Activated T-helper 2 cell treated with anti-CD3 and anti-CD28 coated beads, Interferon-gamma antibody, Interleukin-2, Interleukin-4, amounts not matched to agents 10 μg/mL and 5 μg/mL and 100 μg/mL, durations not matched to agents 14 hours and 24 hours and 36 hours (primary cell): ENCODE results near the gene HOMER1. TPM values are rescaled to one million over a fixed set of nuclear protein-coding genes. Genes with fewer than 3 reads are reported as not detected.

Experiments used
- DNase-seq: peaks from one replicate; pipeline ENCODE4 v3.0.0; 2021; ENCODE audit warnings: low spot score
- H3K27ac Mint-ChIP-seq: one replicate; pipeline ENCODE4 v1.8.0; 2021; ENCODE audit warnings: mixed read lengths
- H3K27me3 Mint-ChIP-seq: one replicate; pipeline ENCODE4 v1.8.0; 2021; ENCODE audit warnings: low read depth, mixed read lengths
- H3K36me3 Mint-ChIP-seq: one replicate; pipeline ENCODE4 v1.8.0; 2021; ENCODE audit warnings: low read depth, mixed read lengths
- H3K4me1 Mint-ChIP-seq: one replicate; pipeline ENCODE4 v1.8.0; 2021; ENCODE audit warnings: low read depth, mixed read lengths
- H3K4me3 Mint-ChIP-seq: one replicate; pipeline ENCODE4 v1.8.0; 2021; ENCODE audit warnings: low read depth, mild to moderate bottlenecking, moderate library complexity, mixed read lengths
- H3K9me3 Mint-ChIP-seq: one replicate; pipeline ENCODE4 v1.8.0; 2021; ENCODE audit warnings: mixed read lengths
- intact Hi-C: fragments of 100-400 bp; cut with micrococcal nuclease; formaldehyde crosslinking; loops from one replicate; pipeline ENCODE4 v1.15.1; 2023
- total RNA-seq: library from RNA; stranded (reverse); gene quantifications from 2 replicates; pipeline ENCODE4 v1.2.3, GENCODE V29; 2022

The HOMER1 gene
- total RNA-seq, 1 donor from 2014 or later, result 13.5 TPM

DNA sequence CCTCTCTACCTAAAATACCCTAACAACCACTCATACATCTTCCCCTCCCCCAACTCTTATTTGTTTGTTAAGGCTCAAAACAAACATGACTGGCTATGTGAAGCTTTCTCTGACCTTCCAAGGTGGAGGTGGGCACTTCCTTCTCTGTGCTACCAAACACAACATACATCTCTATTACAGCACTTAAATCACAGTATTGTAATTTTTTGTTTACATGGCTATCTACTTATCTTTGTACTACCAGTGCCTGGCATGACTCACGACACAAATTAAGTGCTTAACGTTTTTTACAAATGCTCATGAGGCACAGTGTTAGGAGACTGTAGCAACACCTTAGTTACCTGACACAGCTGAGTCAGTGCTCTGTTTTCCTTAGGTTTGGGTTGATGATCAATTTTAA is 18.6 kb downstream of the HOMER1 start:
- H3K36me3 Mint-ChIP-seq, result no peaks in the 10 kb centered on the region
- peaks cover 5% of the 10 kb centered on the region for H3K4me1 Mint-ChIP-seq
- H3K27ac Mint-ChIP-seq, result no peak overlapping the region
- H3K27me3 Mint-ChIP-seq, result no peaks in the 10 kb centered on the region
- no peaks in the 10 kb centered on the region for H3K9me3 Mint-ChIP-seq
- no peak for DNase-seq
- no peak overlapping the region for H3K4me3 Mint-ChIP-seq
- intact Hi-C loops, result no loop called here

DNA sequence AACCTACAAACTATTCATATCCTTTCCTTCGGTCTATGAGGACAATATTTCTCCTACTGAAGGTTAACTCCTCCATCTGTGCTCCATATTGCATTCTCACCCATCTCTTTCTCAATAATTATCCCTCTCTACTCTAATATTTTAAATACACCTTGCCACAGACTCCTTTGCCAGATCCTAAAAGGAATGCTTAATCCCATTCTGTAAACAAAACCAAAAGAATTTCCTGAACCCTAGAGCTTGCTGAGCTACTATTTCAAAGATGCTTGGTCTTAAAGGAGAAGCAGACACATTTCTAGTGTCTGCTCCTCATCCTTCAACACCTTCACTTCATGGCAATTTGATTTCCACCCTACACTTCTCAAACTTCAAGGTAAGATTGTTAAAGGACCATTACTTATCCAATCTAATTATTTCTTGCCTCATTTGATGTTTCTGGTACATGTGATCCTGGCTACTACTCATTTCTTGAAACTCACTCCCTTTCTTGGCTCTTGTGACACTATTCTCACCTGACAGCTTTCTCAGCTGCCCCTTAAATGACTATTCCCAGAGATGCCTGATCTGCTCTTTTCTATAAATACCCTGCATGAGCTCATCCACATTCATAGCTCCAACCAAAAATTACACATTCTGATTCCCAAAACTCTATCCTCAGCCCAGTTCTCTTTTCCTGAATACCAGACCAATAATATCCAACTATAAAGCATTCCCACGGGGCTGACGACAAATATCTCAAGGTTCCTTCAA is 20.2 kb downstream of the HOMER1 start:
- Mint-ChIP-seq H3K4me1 (no peaks in the 10 kb centered on the region), H3K27ac (no peak overlapping the region), H3K36me3 (no peaks in the 10 kb centered on the region), H3K4me3 (no peak overlapping the region), H3K27me3 (peaks cover 2% of the 10 kb centered on the region), H3K9me3 (no peaks in the 10 kb centered on the region)
- no peak for DNase-seq
- intact Hi-C loops, result no loop called here

DNA sequence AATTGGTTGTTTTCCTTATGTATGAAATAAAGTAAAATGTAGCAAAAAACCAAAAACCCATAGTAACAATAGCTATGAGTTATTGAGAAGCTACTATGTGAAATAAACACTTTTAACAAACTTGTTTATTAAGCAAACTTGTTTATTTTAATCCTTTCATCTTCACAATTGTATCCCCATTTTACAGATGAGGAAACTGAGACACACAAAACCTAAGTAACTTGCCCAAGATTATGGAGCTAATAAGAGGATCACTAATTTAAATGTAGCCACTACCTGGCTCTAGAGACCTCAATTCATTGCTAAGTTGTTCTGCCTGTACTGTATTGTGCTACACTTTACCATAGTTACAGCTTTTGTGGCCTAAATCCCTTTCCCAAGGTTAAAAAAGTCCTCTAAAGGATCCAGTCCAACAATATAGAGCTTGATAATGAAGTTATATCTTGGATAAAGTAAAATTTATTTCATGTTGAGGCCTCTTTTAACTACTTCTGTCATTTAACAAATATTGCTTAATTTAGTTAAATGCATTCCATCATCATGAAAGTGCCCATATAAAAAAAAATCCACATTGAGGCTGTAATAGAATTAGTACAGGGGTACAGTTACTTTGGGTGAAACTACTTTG is 22.1 kb downstream of the HOMER1 start:
- Mint-ChIP-seq H3K4me1 (no peaks in the 10 kb centered on the region), H3K4me3 (no peak overlapping the region)

DNA sequence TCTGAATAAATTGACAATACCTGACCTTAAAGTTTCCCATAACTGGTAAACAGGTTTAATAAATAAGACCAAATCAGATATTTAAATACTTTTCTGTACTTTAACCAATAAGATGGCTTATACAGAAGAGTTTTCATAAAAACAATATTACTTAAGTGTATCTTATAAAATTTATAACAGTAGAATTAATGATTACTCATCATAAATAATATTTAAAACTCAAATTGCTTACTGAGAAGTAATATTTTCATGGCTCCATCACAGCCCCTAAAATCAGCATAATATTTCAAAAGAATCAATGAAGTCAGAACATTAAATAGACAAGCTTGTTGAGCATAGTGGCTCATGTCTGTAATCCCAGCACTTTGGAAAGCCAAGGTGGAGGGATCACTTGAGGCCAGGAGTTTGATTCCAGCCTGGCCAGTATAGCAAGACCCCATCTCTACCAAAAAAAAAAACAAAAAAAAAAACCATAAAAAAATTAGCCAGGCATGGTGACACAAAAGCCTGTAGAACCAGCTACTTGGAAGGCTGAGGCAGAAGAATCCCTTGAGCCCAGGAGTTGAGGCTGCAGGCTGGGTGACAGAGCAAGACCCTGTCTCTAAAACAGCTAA is 23.5 kb downstream of the HOMER1 start:
- no peak for DNase-seq
- Mint-ChIP-seq H3K27ac (no peak overlapping the region), H3K4me3 (no peak overlapping the region)

More for the DNA sequence above, 22.1 kb downstream of the HOMER1 start:
- Mint-ChIP-seq H3K27ac (no peak overlapping the region), H3K9me3 (no peaks in the 10 kb centered on the region), H3K27me3 (peaks cover 2% of the 10 kb centered on the region), H3K36me3 (no peaks in the 10 kb centered on the region)
- no peak for DNase-seq
- intact Hi-C loops, result no loop called here

DNA sequence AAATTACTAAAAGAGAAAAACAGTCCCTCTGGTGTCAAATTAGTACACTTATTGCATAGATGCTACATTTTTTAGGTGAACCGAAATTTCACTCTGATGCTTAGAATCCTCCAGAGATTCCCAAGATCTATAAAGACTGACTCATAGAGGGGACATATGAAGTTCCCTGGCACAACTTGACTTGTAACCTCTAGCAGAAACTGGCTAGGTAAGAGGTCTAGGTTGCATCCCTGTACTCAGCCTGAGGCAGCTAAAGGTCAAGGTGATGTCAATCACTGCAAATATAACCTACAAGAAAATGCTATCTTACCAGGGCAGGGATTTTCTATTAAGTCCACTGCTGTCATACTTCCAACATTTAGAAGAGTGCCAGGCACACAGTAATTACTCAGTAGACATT is 24.2 kb downstream of the HOMER1 start:
- H3K4me3 Mint-ChIP-seq, result no peak overlapping the region
- intact Hi-C loops, result no loop called here
- DNase-seq, result no peak
- H3K27me3 Mint-ChIP-seq, result peaks cover 2% of the 10 kb centered on the region
- no peaks in the 10 kb centered on the region for H3K9me3 Mint-ChIP-seq
- no peaks in the 10 kb centered on the region for H3K36me3 Mint-ChIP-seq
- H3K4me1 Mint-ChIP-seq, result no peaks in the 10 kb centered on the region
- H3K27ac Mint-ChIP-seq, result no peak overlapping the region

More for the DNA sequence above, 23.5 kb downstream of the HOMER1 start:
- intact Hi-C loops, result no loop called here
- no peaks in the 10 kb centered on the region for H3K36me3 Mint-ChIP-seq
- H3K27me3 Mint-ChIP-seq, result peaks cover 2% of the 10 kb centered on the region
- H3K9me3 Mint-ChIP-seq, result no peaks in the 10 kb centered on the region
- H3K4me1 Mint-ChIP-seq, result no peaks in the 10 kb centered on the region

DNA sequence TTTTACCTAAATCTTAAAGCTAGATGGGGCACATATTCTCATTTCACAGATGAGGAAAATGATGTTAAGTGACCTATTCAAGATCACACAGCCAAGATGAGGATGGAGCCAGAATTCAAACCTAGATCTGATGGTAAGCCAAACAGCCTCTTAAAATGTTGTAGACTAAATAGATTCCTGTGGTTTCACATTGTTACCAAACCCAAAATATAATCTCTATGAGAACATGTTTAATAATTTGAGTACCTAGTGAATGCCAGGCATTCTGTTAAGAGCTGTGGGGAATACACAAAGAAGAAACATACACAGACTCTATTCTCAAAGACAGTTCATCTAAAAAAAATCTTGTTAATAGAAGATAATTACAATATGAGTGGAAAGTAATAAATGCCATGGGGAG is 25.2 kb downstream of the HOMER1 start:
- H3K27ac Mint-ChIP-seq, result no peak overlapping the region
- intact Hi-C loops, result no loop called here
- H3K27me3 Mint-ChIP-seq, result peaks cover 2% of the 10 kb centered on the region
- H3K36me3 Mint-ChIP-seq, result peaks cover 3% of the 10 kb centered on the region
- DNase-seq, result no peak
- H3K9me3 Mint-ChIP-seq, result peaks cover 3% of the 10 kb centered on the region
- no peak overlapping the region for H3K4me3 Mint-ChIP-seq
- no peaks in the 10 kb centered on the region for H3K4me1 Mint-ChIP-seq

DNA sequence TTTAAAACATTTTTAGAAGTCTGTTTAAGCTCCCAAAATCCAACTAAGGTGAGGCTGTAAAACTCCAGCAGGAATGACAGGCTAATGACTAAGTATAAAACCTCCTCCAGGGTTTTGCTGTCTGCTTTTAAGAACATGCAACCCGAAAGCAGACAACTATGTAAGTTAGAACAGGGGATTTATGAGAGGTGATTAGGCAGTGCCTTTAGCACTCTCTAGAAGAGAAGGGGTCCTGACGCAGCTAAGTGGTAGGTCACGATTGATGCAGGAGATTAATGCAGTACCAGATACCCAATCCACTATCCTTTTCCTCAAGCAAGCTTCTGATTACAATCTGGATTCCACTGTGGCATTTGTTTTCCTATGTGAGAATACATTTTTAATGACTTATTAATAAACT is 25.9 kb downstream of the HOMER1 start:
- H3K36me3 Mint-ChIP-seq, result peaks cover 3% of the 10 kb centered on the region
- intact Hi-C loops, result no loop called here
- DNase-seq, result no peak
- H3K4me3 Mint-ChIP-seq, result no peak overlapping the region
- peaks cover 3% of the 10 kb centered on the region for H3K9me3 Mint-ChIP-seq
- peaks cover 2% of the 10 kb centered on the region for H3K27me3 Mint-ChIP-seq
- no peak overlapping the region for H3K27ac Mint-ChIP-seq
- no peaks in the 10 kb centered on the region for H3K4me1 Mint-ChIP-seq

DNA sequence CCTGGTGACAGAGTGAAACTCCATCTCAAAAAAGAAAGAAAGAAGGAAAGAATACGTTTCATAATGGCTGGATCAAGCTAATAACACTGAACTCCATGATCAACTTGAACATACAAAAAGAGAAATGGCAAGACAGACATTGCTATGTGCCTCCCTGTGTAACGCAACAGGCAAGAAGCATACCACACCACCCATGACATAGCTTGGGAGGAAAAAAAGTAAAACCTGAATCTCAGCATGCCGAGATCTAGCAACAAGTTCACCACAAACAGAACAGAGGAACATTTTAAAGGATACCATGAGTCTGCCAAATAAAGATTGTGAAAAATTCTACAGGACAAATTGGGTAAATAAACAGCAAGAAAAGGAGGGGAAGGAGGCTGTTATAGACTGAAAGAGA is 26.7 kb downstream of the HOMER1 start:
- H3K4me1 Mint-ChIP-seq, result no peaks in the 10 kb centered on the region
- H3K27ac Mint-ChIP-seq, result no peak overlapping the region
- H3K9me3 Mint-ChIP-seq, result peaks cover 3% of the 10 kb centered on the region
- H3K36me3 Mint-ChIP-seq, result peaks cover 3% of the 10 kb centered on the region
- no peak overlapping the region for H3K4me3 Mint-ChIP-seq
- intact Hi-C loops, result no loop called here
- DNase-seq, result no peak
- H3K27me3 Mint-ChIP-seq, result peaks cover 2% of the 10 kb centered on the region

DNA sequence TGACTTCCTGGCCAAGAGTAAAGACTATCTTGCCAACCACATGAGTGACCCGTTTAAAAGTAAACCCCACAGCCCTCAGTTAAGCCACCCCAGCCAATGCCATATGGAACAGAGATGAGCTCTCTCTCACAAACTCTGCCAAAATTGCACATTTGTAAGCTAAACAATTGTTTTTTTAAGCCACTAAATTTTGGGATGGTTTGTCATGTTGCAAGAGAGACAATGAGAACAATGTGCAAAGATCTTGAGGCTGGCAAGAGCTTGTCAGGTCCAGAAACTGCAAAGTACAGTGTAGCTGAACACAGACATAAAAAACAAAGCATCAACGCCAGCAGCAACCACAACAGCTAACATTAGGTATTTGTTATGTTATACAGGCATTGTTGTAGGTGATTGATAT is 27.8 kb downstream of the HOMER1 start:
- intact Hi-C loops, result no loop called here
- H3K27me3 Mint-ChIP-seq, result peaks cover 2% of the 10 kb centered on the region
- peaks cover 3% of the 10 kb centered on the region for H3K36me3 Mint-ChIP-seq
- no peaks in the 10 kb centered on the region for H3K4me1 Mint-ChIP-seq
- DNase-seq, result no peak
- H3K9me3 Mint-ChIP-seq, result peaks cover 3% of the 10 kb centered on the region
- H3K27ac Mint-ChIP-seq, result no peak overlapping the region
- H3K4me3 Mint-ChIP-seq, result no peak overlapping the region

DNA sequence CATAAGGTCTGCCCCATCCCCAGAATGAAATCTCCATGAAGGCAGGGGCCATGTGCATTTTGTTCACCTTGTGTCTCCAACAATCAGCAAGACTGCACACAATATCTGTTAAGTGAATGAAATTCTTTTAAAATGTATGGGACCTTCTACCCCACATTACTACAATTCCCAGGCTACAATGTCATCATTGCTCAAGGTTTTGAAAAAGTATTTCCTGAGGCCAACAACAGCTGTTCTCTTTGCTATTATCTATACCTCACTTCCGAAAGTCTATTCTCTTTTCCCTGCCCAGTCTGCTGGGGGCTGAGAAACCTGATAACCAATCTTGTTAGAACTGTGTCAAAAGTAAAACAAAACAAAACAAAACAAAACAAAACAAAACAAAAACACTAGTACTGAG is 29.2 kb downstream of the HOMER1 start:
- Mint-ChIP-seq H3K27ac (no peak overlapping the region), H3K36me3 (peaks cover 3% of the 10 kb centered on the region), H3K27me3 (peaks cover 2% of the 10 kb centered on the region), H3K4me1 (no peaks in the 10 kb centered on the region), H3K4me3 (no peak overlapping the region), H3K9me3 (peaks cover 3% of the 10 kb centered on the region)
- DNase-seq, result no peak
- intact Hi-C loops, result no loop called here

DNA sequence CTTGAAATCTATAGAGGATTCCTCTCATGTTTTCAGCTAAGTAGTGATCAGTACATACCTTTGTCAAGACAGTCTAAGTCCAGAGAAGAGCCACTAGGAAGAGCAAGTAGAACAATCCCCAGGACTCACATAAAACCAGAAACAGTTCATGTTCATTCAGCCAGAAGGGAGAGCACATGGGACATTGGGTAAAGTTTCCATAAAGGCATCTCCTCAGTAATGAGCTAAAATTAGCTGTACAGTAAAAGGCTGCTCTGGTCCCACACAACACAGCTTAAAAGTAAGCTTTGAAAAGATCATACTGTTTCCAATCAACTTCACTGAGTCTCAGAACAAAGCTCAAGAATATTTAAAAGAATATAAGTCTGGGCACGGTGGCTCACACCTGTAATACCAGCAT is 32.4 kb downstream of the HOMER1 start:
- Mint-ChIP-seq H3K9me3 (peaks cover 3% of the 10 kb centered on the region), H3K4me1 (no peaks in the 10 kb centered on the region), H3K4me3 (no peak overlapping the region), H3K27me3 (no peaks in the 10 kb centered on the region), H3K27ac (no peak overlapping the region), H3K36me3 (peaks cover 3% of the 10 kb centered on the region)
- no peak for DNase-seq
- intact Hi-C loops, result no loop called here

DNA sequence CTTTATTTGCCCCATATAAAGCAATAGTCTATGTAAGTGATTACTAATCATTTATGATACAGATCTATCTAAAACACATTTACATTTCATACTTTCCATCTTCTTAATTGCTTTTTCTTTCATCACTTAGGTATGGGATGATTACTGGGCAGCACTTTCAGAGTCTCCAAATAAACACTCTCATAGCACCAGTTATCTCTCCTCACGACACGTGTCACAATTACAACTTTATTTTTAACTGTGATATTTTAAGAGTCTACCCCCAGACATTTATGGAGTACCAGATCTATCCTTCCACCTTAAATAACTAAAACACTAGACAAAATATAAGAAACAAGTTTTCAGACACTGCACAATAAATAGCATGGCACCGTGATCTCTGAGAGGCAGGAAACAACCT is 32.9 kb downstream of the HOMER1 start:
- peaks cover 3% of the 10 kb centered on the region for H3K9me3 Mint-ChIP-seq
- intact Hi-C loops, result no loop called here
- H3K27me3 Mint-ChIP-seq, result no peaks in the 10 kb centered on the region
- H3K4me1 Mint-ChIP-seq, result peaks cover 2% of the 10 kb centered on the region
- peaks cover 3% of the 10 kb centered on the region for H3K36me3 Mint-ChIP-seq
- no peak overlapping the region for H3K27ac Mint-ChIP-seq
- no peak overlapping the region for H3K4me3 Mint-ChIP-seq
- no peak for DNase-seq

DNA sequence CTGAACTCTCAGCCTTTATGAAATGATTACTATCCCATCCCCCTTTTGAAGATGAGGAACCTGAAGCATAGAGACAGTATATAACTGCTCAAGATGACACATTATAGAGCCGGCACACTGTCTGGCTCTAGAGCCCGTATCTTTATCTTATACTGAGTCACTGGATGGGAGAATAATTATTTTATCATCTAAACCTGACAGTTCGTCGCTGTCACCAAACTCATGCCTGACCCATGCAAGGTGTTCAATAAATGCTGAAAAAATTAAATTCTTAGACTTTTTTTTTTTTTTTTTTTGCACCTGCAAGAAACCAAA is 38.8 kb downstream of the HOMER1 start:
- no peak for DNase-seq
- Mint-ChIP-seq H3K27ac (no peak overlapping the region), H3K9me3 (no peaks in the 10 kb centered on the region), H3K4me1 (peaks cover 8% of the 10 kb centered on the region), H3K36me3 (no peaks in the 10 kb centered on the region), H3K4me3 (no peak overlapping the region), H3K27me3 (no peaks in the 10 kb centered on the region)
- intact Hi-C loops, result no loop called here
